CD4-positive, alpha-beta memory T cell (primary cell): ENCODE measurements around the gene GOSR2. TPM values are rescaled to one million over a fixed set of nuclear protein-coding genes. Genes with fewer than 3 reads are reported as not detected.
A peak's percentile ranks its signal among the peaks of the same experiment; 100 is the strongest.

ENCODE experiments used
- CTCF ChIA-PET: fragments of 350-600 bp; sonication (Branson Sonifier 250); formaldehyde crosslinking; loops from one replicate; lab custom pipeline; 2021; ENCODE audit warnings: inconsistent platforms; ENCODE audit not compliant: partially characterized antibody; lab: Charles Lee
- POLR2A ChIA-PET: fragments of 350-600 bp; sonication (Branson Sonifier 250); formaldehyde crosslinking; loops from one replicate; lab custom pipeline; 2021; ENCODE audit not compliant: partially characterized antibody; lab: Charles Lee
- DNase-seq, 5 donors: peaks; one replicate each; pipeline versions ENCODE4 v3.0.0 to v3.0.0-alpha.2; 2020 to 2022; ENCODE audit warnings: mixed read lengths in 1 of 5
- H3K27ac ChIP-seq: one replicate; pipeline ENCODE4 v1.7.0; 2013; ENCODE audit warnings: low read depth, low read length
- H3K27me3 ChIP-seq: 2 replicates; pipeline ENCODE4 v1.7.0; 2013; ENCODE audit warnings: mild to moderate bottlenecking, low read length, moderate library complexity; ENCODE audit not compliant: insufficient read depth
- H3K36me3 ChIP-seq: 2 replicates; pipeline ENCODE4 v1.7.0; 2013; ENCODE audit warnings: mild to moderate bottlenecking, low read length, moderate library complexity; ENCODE audit not compliant: insufficient read depth
- H3K4me1 ChIP-seq: 2 replicates; pipeline ENCODE4 v1.7.0; 2013; ENCODE audit warnings: mild to moderate bottlenecking, low read length, moderate library complexity; ENCODE audit not compliant: insufficient read depth
- H3K4me3 ChIP-seq, 2 donors: one replicate each; pipeline ENCODE4 v1.7.0; 2013; ENCODE audit warnings: low read length in 2 of 2, mild to moderate bottlenecking in 1 of 2
- H3K9me3 ChIP-seq, 2 donors: one replicate each; pipeline ENCODE4 v1.7.0; 2013; ENCODE audit warnings: low read length in 2 of 2, control low read depth in 1 of 2; ENCODE audit not compliant: control insufficient read depth in 1 of 2
- H3K27ac Mint-ChIP-seq, 7 donors: one replicate each; pipeline ENCODE4 v1.8.0; 2020 to 2021; ENCODE audit warnings: mixed read lengths in 7 of 7, mild to moderate bottlenecking in 6 of 7, inconsistent platforms in 3 of 7, moderate library complexity in 3 of 7
- H3K27me3 Mint-ChIP-seq, 2 donors: one replicate each; pipeline ENCODE4 v1.8.0; 2020 to 2021; ENCODE audit warnings: mixed read lengths in 2 of 2
- H3K36me3 Mint-ChIP-seq, 2 donors: one replicate each; pipeline ENCODE4 v1.8.0; 2020 to 2021; ENCODE audit warnings: mixed read lengths in 2 of 2, inconsistent platforms in 1 of 2, mild to moderate bottlenecking in 1 of 2
- H3K4me1 Mint-ChIP-seq, 4 donors: one replicate each; pipeline ENCODE4 v1.8.0; 2020 to 2021; ENCODE audit warnings: mixed read lengths in 4 of 4, mild to moderate bottlenecking in 1 of 4
- H3K4me3 Mint-ChIP-seq, 8 donors: one replicate each; pipeline ENCODE4 v1.8.0; 2020 to 2021; ENCODE audit warnings: mixed read lengths in 8 of 8, mild to moderate bottlenecking in 7 of 8, moderate library complexity in 6 of 8, inconsistent platforms in 3 of 8
- H3K9me3 Mint-ChIP-seq, 8 donors: one replicate each; pipeline ENCODE4 v1.8.0; 2020 to 2021; ENCODE audit warnings: mixed read lengths in 8 of 8, mild to moderate bottlenecking in 5 of 8, inconsistent platforms in 3 of 8, moderate library complexity in 1 of 8
- intact Hi-C: fragments of 100-400 bp; cut with micrococcal nuclease; formaldehyde crosslinking; loops from one replicate; pipeline ENCODE4 v1.15.1; 2023
- polyA plus RNA-seq, 2 donors: library from polyadenylated mRNA; unstranded; fragments of 300-500 nt; fragmentation: Illumina TruSeq; gene quantifications; one replicate each; pipeline ENCODE4 v1.2.3, GENCODE V29; 2021
- total RNA-seq, 2 experiments: library from RNA; stranded (reverse); gene quantifications; one replicate each; pipeline ENCODE4 v1.2.3, GENCODE V29; 2021

The GOSR2 gene
- total and polyA plus RNA-seq, 4 experiments from 2014 or later, result 51.7 to 96.9 (median 72.1) TPM

- no peak for DNase-seq
- Mint-ChIP-seq H3K36me3 (no peaks in the 10 kb centered on the region), H3K9me3 (peaks cover 0 to 10% (median 1%) of the 10 kb centered on the region in 8 donors), H3K27ac (no peak overlapping the region), H3K4me1 (no peaks in the 10 kb centered on the region), H3K27me3 (peaks cover 9 to 21% of the 10 kb centered on the region in 2 donors), H3K4me3 (no peak overlapping the region)
- Histone ChIP-seq H3K4me3 (no peak overlapping the region), H3K27me3 (no peaks in the 10 kb centered on the region), H3K9me3 (no peaks in the 10 kb centered on the region), H3K27ac (no peak overlapping the region), H3K36me3 (no peaks in the 10 kb centered on the region), H3K4me1 (no peaks in the 10 kb centered on the region)
- intact Hi-C loops, result no loop called here
- ChIA-PET POLR2A (no interaction called here), CTCF (no interaction called here)
Measured at GRCh38 chr17:46894024-46894423, 28.9 kb upstream of the GOSR2 start.

- Mint-ChIP-seq H3K36me3 (no peaks in the 10 kb centered on the region), H3K27ac (no peak overlapping the region), H3K4me3 (no peak overlapping the region), H3K27me3 (peaks cover 9 to 19% of the 10 kb centered on the region in 2 donors), H3K9me3 (peaks cover 0 to 10% (median 3%) of the 10 kb centered on the region in 8 donors), H3K4me1 (no peaks in the 10 kb centered on the region)
- no peaks in the 10 kb centered on the region for H3K27me3 ChIP-seq
- H3K4me3 ChIP-seq, result no peak overlapping the region
- no peaks in the 10 kb centered on the region for H3K9me3 ChIP-seq
- CTCF ChIA-PET, result no interaction called here
- DNase-seq, result no peak
- POLR2A ChIA-PET, result no interaction called here
- intact Hi-C loops, result no loop called here
- H3K36me3 ChIP-seq, result no peaks in the 10 kb centered on the region
- no peaks in the 10 kb centered on the region for H3K4me1 ChIP-seq
- H3K27ac ChIP-seq, result no peak overlapping the region
Measured at GRCh38 chr17:46894476-46895151, 28.3 kb upstream of the GOSR2 start.

GRCh38 chr17:46895171-46895570, 27.8 kb upstream of the GOSR2 start:
- intact Hi-C loops, result no loop called here

GRCh38 chr17:46896991-46897390, 26.0 kb upstream of the GOSR2 start:
- H3K27ac Mint-ChIP-seq, result peak overlapping the region in 1 of 7 donors; percentile 57
- Histone ChIP-seq H3K4me1 (no peaks in the 10 kb centered on the region), H3K9me3 (no peaks in the 10 kb centered on the region), H3K4me3 (no peak overlapping the region), H3K36me3 (no peaks in the 10 kb centered on the region), H3K27me3 (no peaks in the 10 kb centered on the region), H3K27ac (no peak overlapping the region)
- ChIA-PET CTCF (no interaction called here), POLR2A (no interaction called here)
- peaks cover 9 to 16% of the 10 kb centered on the region in 2 donors for H3K27me3 Mint-ChIP-seq
- DNase-seq, result no peak
- no peak overlapping the region for H3K4me3 Mint-ChIP-seq
- no peaks in the 10 kb centered on the region for H3K36me3 Mint-ChIP-seq
- intact Hi-C loops, result no loop called here
- no peaks in the 10 kb centered on the region for H3K4me1 Mint-ChIP-seq
- peaks cover 0 to 10% (median 3%) of the 10 kb centered on the region in 8 donors for H3K9me3 Mint-ChIP-seq

More at GRCh38 chr17:46895171-46895570, 27.8 kb upstream of the GOSR2 start:
- Mint-ChIP-seq H3K4me3 (no peak overlapping the region), H3K4me1 (no peaks in the 10 kb centered on the region), H3K27me3 (peaks cover 9 to 14% of the 10 kb centered on the region in 2 donors), H3K27ac (no peak overlapping the region), H3K36me3 (no peaks in the 10 kb centered on the region), H3K9me3 (peaks cover 0 to 10% (median 3%) of the 10 kb centered on the region in 8 donors)
- no peaks in the 10 kb centered on the region for H3K27me3 ChIP-seq
- POLR2A ChIA-PET, result no interaction called here
- CTCF ChIA-PET, result no interaction called here
- H3K27ac ChIP-seq, result no peak overlapping the region
- DNase-seq, result no peak
- H3K36me3 ChIP-seq, result no peaks in the 10 kb centered on the region
- no peak overlapping the region for H3K4me3 ChIP-seq
- no peaks in the 10 kb centered on the region for H3K4me1 ChIP-seq
- H3K9me3 ChIP-seq, result no peaks in the 10 kb centered on the region

GRCh38 chr17:46898364-46898763, 24.6 kb upstream of the GOSR2 start:
- Histone ChIP-seq H3K9me3 (no peaks in the 10 kb centered on the region), H3K4me1 (no peaks in the 10 kb centered on the region), H3K27me3 (no peaks in the 10 kb centered on the region), H3K36me3 (no peaks in the 10 kb centered on the region), H3K4me3 (no peak overlapping the region), H3K27ac (no peak overlapping the region)
- intact Hi-C loops, result no loop called here
- ChIA-PET CTCF (no interaction called here), POLR2A (no interaction called here)
- H3K36me3 Mint-ChIP-seq, result no peaks in the 10 kb centered on the region
- peaks cover 0 to 10% (median 3%) of the 10 kb centered on the region in 8 donors for H3K9me3 Mint-ChIP-seq
- no peak overlapping the region for H3K27ac Mint-ChIP-seq
- no peaks in the 10 kb centered on the region for H3K4me1 Mint-ChIP-seq
- DNase-seq, result no peak
- peaks cover 10 to 16% of the 10 kb centered on the region in 2 donors for H3K27me3 Mint-ChIP-seq
- no peak overlapping the region for H3K4me3 Mint-ChIP-seq

- H3K36me3 ChIP-seq, result no peaks in the 10 kb centered on the region
- intact Hi-C loops, result no loop called here
- ChIA-PET CTCF (no interaction called here), POLR2A (no interaction called here)
- Mint-ChIP-seq H3K36me3 (no peaks in the 10 kb centered on the region), H3K27me3 (peaks cover 6 to 16% of the 10 kb centered on the region in 2 donors), H3K27ac (no peak overlapping the region), H3K9me3 (peaks cover 0 to 10% (median 3%) of the 10 kb centered on the region in 8 donors), H3K4me1 (no peaks in the 10 kb centered on the region), H3K4me3 (no peak overlapping the region)
- H3K4me1 ChIP-seq, result no peaks in the 10 kb centered on the region
- H3K27ac ChIP-seq, result no peak overlapping the region
- no peak for DNase-seq
- H3K9me3 ChIP-seq, result no peaks in the 10 kb centered on the region
- no peak overlapping the region for H3K4me3 ChIP-seq
- no peaks in the 10 kb centered on the region for H3K27me3 ChIP-seq
Measured at GRCh38 chr17:46898860-46899259, 24.1 kb upstream of the GOSR2 start.

- Histone ChIP-seq H3K27me3 (no peaks in the 10 kb centered on the region), H3K27ac (no peak overlapping the region), H3K9me3 (no peaks in the 10 kb centered on the region), H3K4me3 (no peak overlapping the region), H3K36me3 (no peaks in the 10 kb centered on the region), H3K4me1 (no peaks in the 10 kb centered on the region)
- Mint-ChIP-seq H3K36me3 (no peaks in the 10 kb centered on the region), H3K9me3 (peaks cover 0 to 10% (median 3%) of the 10 kb centered on the region in 8 donors), H3K27me3 (peaks cover 5 to 19% of the 10 kb centered on the region in 2 donors), H3K4me3 (no peak overlapping the region), H3K27ac (no peak overlapping the region), H3K4me1 (peaks cover 2 to 5% (median 3%) of the 10 kb centered on the region in 4 donors)
- ChIA-PET CTCF (no interaction called here), POLR2A (no interaction called here)
- intact Hi-C loops, result no loop called here
- no peak for DNase-seq
Measured at GRCh38 chr17:46901291-46901690, 21.7 kb upstream of the GOSR2 start.
